ENCODE results near the gene ANKRD39.

ANKRD39 gene

DNA sequence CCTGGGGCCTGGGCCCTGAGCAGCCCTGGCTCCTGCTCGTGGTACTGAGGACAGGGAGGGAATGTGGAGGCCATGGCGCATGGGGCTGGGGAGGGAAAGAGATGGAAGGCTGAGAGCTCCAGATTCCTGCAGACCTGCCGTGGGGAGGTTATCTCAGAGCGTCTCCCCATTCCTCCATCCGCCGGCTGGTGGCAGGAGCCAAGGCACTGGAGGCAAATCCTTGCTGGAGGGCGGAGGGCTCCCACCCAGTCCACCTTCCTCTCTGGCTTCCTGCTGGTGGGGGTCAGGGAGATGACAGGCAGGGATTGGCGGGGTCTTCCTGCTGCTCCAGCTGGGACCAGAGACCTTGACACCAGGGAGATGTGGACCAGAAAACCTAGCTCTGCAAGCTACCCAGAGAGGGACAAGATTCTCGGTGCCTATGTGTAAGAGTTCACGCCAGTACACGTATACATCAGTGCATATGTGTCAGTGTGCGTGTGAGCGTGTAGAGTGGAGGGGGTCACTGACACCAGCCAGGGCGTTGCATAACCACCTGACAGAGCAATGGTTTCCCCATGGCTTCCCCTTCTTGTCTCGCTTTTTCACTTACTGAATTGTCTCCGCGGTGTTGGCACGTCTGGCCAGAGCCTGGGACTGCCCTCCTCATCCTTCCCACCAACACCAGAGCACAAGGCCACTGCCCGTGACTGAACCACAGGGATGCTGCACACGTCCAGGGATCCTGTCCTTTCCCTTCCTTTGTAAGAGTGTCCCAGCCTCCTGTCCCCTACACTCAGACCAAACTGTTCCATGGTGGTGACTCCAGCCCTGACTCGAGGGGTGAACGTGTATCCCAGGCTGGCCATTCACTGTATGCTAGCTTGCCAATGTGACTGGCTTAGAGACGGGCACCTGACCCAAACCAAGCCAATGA is 27.9 kb upstream of the ANKRD39 start:
- no peak for DNase-seq

DNA sequence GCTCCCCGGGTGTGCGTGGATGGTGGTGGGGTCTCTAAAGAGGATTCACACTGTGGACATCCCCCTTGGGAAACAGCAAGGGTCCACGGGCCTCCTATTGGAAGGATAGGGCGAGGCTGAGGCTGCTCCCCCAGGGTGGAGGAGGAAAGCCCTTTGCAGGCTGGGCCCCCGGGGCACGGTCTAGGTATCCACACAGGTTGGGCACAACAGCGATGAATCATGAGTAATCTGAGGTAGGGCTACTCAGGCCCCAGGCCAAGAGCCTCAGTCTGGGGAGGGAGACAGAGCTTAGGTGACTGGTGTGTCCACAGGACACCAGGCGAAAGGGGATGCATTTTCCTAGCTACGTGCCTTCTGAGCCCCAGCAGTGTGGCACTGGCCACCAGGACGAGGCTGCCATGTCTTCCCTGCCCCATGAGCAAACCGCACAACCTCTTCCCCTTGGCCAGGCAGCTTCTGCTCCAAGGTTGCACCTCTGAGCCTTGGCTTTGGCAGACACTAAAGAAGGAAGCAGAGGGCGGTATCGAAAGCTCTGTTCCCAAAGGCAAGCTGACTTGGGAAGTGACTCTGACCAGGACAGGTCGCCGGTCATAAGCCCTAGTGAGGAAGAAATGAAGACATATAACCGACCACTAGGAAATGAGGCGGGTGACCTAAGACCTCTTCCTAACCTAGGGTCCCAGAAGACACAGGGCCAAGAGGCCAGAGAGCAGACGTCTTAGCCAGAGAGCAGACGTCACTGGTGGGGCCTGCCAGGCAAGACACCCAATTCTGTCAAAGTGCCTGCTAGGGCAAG is 26.7 kb upstream of the ANKRD39 start:
- DNase-seq = no peak

DNA sequence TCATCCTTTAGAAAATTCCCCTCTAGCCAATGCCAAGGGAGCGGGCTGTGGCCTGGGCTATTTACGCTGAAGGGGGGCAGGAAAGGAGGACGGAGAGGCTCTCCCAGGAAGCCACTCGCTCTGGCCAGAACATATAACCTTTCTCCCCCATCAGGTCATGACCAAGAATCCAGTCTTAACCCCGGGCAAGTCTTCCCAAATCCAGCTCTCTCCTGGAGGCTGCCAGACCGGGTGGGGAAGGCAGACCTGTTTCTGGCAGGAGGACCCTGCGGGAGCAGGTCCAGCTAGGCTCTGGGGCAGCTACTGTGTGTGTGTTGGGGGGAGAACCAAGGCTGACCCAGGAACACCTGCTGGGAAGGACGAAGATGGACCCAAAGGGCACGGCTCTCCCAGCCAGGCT is 25.5 kb upstream of the ANKRD39 start:
- no peak for DNase-seq

DNA sequence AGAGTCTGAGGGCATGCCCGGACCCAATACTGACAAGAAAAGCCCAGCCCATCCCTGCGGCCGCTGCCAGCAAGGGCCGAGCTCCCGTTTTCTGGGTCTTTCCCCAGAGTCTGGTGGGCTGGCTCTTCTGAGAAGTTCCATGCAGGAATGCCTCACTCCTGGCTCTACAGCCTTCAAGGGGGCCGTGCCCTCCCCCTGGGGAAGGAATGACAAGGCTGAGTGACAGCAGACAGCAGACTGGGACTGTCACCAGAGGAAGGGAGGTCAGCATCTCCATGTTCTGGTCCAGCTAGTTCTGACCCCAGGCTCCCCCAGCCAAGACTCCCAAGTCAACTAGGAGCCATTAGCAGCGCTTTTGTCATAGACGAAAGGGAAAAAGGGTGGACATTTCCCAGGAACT is 25.1 kb upstream of the ANKRD39 start:
- no peak for DNase-seq

DNA sequence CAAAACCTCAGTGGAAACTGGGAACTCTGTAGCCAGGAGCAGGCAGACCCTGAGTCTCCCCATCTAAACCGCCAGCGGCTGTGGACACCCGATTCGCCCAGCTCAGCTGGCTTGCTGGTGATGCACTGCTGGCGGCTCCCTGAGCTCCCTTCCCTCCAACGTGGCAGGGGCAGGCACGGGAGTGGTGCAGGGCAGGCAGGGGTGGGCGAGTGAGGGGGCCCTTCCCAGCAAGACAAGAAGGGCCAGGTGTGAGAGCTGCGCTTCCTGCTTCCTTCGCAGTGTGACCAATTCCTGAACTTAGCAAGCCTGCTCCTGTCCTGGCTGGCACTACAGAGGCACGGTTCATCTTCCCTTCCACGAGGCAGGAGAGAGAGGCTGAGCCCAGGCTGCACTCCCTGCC is 24.4 kb upstream of the ANKRD39 start:
- DNase-seq = no peak

DNA sequence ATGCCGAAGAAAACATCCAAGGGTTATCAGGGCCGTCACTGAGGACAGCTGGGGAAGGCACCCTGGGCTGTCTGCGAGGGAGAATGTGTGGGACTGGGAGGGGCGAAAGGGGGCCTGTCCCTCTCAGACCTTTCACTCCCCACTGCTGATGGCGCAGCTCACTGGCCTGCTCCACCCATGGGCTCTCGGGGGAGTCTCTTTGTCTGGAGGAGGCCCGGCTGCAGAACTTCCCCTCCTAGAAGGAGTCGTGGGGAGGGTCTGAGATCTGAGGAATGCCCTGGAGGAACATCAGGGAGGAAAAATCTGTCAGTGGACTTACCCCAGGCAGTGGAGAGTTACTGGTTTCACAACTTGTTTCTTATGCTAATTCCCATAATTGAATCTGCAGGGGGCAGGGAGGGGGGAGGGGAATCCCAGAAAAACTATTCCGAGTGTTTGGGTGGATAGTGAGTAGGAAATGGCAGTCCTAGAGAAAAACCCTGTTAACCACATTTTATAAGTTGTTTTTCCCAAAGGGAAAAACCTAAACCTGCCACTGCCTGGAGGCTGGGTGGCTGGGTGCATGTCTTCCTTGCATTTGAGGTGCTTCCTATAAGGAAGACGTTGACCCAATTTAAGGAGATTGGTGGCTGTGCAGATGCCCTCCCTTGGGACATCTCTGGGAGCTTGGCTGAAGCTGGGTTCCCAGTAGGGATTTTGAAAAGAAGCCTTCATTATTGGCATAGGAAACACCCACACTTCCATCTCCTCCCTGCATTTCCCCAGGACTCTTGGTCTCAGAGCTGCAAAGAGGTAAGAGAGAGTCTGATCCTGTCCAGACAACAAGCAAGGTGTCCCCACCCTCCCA is 23.8 kb upstream of the ANKRD39 start:
- no peak for DNase-seq

DNA sequence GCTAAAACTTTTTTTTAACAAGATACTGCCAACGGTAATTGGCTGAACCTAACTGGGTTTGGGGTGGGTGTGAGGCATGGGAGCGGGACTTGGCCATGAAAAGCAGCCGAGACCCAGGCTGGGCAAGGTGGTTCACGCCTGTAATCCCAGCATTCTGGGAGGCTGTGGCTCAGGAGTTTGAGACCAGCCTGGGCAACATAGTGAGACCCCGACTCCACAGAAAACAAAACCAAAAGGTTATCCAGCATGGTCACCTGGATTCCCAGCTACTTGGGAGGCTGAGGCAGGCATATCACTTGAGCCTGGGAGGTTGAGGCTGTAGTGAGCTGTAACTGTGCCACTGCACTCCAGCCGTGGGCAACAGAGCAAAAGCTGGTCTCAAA is 23.1 kb upstream of the ANKRD39 start:
- no peak for DNase-seq

DNA sequence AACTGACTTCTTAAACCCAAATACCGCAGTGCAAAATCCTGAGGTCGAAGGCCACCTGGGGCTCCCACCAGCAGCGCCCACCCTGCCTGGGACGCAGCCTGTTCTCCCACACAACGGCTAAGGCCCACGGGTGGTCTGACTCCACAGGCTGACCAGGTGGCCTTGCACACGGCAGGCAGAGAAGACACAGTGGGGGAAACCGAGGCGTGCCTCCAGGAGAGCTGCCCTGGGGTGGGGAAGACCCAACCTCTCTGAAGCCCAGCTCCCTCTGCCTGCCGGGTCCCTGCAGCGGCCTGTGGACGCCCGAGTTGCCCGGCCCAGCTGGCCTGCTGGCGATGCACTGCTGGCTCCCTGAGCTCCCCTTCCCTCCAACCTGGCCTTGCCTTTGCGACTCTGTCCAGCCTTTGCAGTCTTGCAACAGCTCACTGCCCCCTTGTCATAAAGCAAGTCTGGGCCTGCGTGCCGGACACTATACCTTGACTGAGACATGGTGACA is 21.8 kb upstream of the ANKRD39 start:
- DNase-seq = no peak

DNA sequence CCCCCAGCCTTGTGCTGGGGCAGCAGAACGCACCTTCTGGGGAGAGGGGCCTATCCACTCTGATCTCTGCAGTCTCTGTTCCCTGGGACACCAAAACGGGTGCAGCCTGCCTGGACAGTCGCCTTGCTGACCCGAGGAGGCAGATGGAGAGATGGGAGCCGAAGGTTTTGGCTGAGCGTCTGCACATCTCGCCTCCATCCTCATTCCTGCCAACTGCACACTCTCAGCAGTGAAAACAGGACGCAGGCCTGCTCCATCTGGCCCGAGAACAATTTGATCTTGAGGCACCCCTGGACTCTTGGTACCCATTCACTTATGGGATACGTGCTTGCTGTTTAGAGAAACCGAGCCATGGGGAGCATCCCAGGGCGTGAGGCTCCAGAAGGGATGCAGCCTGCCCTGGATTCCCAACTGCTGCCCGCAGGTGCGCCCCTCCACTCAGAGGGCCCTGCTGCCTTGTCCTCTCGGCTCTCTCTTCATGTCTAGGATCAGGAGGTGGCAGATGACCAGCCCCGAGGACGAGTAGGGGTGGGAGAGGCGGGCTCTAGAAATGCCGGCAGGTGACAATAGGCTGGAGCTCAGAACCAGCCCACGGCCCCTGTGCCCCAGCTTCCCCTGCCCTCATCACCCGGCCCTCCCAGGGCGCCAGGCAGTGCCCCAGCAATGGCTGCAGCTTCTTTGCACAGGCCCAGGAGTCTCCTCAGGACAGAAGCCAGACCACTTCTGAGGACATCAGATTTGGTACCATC is 21.2 kb upstream of the ANKRD39 start:
- DNase-seq = no peak

DNA sequence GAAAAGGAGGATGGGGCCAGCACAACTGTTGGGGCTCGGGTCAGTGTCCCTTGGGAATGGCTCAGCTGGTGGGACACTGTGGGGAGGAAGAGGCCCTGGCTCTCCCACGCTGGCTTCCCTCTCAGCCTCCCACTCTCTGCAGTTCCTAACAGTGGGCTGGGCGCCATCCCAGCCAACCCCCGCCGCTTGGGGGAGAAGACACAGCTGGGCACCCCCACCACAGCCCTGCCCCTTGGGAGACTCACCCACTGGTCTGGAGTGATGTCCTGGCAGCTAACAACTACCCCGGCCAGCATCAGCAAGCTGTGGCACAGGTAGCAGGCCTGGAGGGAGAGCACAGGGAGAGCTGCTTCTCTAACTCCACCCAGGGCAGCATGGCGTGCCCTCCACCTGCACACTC is 20.4 kb upstream of the ANKRD39 start:
- DNase-seq = no peak

DNA sequence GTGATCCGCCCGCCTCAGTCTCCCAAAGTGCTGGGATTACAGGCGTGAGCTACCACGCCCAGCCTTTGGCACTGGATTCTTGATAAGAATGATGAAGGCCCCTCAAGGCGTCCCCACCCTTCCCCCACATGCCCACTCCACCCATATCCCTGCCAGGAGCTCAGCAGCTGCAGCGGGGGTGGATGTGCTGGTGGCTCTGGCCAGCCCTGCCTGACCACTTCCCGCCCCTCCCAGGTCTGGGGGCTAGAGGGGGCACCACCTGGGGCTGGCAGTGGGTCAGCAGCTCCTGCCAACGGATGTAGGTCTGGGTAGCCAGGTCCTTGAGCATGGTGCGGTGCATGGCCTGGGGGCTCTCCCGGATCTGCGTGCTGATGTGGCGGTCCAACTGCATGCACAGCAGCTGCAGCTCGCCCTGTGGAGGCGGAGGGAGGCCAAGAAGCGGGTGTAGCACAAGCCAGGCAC is 19.8 kb upstream of the ANKRD39 start:
- DNase-seq = no peak

DNA sequence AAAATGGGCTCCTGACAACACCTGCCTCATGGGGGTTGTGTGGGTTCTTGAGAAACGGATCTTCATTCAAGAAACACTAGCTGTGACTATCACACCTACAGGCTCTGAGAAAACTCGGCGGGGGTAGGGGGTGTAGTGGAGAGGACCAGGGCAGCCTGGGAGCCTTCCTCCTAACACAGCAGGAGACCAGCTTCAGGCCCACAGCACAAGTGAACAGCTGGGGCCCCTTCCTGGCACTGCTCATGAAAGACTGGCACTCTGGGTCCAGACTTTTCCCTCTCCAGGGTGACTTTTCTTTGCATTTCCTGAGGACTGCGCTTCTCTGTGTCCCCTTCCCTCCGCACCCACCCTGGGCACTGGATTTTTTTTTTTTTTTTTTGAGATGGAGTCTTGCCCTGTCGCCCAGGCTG is 19.2 kb upstream of the ANKRD39 start:
- DNase-seq = no peak

DNA sequence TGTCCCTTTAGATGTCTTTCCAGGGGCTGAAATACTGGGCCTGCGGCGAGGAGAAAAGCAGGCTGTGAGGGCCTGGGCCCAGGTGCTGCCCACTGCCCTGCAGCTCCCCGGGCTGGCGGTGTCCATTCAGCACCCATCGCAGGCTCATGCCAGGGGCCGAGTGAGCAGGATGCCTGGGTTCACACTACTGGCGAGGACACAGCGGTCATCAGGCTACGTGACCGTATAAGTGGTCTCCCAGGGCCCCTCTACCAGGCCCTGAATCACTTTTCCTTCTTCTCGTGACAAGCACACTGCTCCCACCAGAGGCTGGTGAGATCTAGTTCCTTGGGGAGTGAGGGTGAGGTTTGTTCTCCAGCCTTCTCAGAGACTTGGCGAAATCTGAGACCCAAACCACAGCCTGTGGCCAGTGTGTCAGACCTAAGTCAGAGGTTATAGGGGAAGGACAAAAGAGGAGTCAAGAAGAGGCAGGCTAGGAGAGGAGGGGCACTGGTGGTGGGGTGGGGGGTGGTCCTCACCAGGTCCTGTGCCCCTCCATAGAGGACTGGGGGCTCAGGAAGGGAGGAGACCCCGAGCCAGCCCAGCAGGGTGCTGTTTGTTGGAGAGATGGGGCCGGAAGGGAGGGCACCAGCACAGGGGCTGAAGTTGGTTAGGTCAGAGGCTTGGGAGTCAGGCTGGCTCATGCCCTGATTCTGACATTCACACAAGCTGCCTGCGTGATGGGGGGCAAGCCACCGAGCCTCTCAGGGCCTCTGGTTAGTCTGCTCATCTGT is 18.6 kb upstream of the ANKRD39 start:
- DNase-seq = no peak

DNA sequence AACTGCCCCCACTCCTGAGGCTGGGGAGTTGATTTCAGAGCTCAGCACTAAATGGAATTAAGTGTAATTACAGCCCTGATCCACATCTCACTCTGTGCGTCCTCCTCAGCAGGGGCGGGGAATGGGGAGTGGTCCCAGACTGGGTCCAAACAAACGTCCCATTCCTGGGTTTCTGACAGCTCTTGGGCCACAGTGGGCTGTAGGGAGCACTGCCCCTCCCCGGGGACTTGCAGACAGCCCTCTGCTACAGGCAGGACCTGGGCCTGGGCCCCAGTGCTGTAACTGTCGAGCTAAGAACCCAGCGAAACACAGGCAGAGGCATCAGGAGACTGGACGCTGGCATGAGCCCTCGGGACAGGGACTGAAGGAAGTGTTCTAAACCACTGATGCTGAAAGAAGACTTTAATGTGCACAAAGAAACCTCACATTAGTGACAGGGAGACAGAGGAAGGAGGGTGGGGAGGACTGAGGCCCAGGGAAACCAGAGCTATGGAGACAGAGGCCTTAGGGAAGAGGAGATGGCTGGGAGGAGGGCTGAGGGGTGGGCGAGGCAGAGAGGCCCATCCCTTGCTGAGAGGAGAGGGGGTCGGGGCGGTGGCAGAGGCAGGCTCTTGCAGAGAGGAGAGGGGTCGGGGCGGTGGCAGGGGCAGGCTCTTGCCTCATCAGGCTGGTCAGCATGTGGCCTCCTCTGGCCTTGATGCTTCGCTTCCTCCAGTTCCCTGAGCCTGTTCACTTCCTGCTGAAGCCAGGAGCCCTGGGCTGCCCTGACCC is 17.9 kb upstream of the ANKRD39 start:
- DNase-seq = no peak

DNA sequence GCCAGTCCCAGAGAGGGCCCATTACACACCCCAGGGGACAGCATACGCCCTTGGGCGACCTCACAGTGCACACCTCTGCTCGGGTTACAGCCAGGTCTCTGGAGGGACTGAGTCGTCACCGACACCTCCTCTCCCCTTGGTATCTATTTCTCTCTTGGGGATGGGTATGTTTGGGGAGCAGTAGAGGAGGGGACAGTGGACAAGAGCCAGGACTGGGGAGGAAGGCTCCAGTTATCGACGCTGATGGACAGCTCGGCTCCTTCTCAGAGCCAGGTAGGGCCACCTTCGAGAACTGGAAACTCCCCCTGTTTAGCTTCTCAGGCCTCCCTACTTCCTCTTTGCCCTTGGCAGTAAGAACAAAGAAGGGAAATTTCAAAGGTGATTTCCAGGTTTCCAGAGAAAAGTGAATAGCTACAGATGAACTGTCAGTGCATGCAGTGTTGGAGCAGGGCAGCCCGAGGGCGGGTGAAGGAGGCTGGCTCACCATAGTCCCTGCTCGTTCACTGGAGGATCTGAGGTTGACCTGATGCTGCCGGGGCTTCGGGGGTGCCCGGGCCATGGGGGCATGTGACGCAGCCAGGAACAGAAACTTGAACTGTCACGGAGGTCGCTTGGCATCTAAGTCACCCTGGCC is 16.5 kb upstream of the ANKRD39 start:
- DNase-seq = no peak

DNA sequence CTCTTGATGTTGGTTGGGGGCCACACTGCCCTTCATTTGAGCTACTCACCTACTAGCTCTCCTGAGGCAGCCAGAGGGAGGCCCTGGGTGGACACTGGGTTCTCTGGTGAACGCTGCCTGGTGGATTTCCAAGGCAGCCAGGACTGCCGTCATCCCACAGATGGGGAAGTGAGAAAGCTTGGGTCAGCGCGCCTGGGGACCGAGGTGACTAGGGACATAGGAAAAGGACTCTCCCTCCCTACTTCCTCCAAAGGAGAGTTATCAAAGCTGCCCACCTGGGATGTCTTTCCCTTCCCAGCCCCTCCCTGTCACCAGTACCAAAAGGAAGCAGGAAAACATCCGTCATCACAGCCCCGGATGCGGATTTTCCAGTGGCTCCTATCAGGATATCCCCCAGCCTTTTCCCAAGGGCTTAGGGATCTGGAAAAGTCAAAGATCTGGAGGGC is 15.9 kb upstream of the ANKRD39 start:
- no peak for DNase-seq

DNA sequence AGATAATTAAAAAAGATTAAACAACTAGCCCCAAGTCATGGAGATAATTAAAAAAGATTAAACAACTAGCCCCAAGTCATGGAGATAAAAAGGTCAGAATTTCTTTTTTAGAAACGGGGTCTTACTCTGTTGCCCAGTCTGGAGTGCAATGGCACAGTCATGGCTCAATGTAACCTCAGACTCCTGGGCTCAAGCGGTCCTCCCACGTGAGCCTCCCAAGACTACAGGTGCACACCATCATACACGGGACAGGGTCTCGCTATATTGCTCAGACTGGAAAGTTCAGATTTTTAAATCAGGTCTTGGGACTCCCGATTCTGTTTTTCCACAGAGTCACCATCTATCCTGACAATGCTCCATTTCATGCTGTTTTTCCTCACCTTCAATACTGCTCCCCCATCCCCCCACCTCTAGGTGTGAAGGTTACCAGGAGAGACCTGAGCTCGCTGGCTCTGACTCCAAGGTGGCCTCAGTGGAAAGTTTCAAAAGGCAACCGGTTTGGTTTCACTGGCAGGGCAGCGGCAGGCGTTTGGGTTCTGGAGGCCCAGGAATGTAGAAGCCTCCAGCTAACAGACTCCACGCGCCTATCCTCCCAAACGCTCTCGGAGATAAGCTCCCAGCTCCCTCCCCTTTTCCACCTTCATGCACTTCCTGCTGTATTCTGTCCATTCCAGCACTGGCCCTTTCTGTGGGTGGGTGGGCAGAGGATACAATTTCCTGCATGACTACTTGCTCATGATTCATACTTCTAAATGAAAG is 15.0 kb upstream of the ANKRD39 start:
- DNase-seq = no peak

DNA sequence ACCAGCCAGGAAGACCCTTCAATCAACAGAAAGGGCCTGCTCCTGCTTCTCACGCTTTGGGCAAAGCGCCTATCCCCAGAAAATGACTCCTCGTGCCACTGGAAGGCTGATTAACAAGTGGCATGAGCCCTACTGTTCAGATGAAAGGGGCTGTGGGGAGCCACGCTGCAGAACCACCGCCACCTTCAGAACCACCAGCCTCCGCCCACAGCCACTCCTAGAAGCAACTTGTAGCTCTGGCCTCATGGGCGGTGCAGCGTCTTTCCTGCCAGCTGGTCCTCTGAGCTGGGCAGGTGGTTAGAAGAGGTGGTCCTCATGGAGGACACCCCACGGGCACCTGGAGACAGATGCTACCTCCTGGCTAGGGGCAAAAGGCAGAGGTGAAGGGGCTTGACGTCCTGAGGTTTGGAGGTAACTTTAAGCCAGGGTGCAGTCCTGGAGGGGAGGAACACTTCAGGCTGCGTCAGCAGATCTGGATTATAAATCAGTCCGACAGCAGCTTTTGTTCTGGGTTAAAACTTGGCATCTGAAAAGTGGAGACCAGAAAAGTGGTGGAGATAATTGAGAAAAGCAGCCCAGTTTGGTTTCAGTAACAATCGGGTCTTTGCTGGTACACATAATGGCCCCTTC is 12.9 kb upstream of the ANKRD39 start:
- peak; percentile 53 for DNase-seq

Measured in stimulated activated CD4-positive, alpha-beta T cell treated with anti-CD3 and anti-CD28 coated beads, Interleukin-4, amount 100 ng/mL, for 24 hours (primary cell).